IMR-90 (cell line): ENCODE measurements around the gene FAM83E. TPM values are rescaled to one million over a fixed set of nuclear protein-coding genes. Genes with fewer than 3 reads are reported as not detected.

Experiments used
- ATAC-seq: fragments of 200-7000 bp; cut with Tn5 transposase; 2 replicates; pipeline ENCODE4 v1.9.1; 2020; ENCODE audit warnings: low read depth, mild to moderate bottlenecking, moderate library complexity
- BruUV-seq: library from RNA; stranded (reverse); fragments of 400-500 nt; replicated peaks from 2 replicates; lab custom pipeline; 2021; lab: Mats Ljungman, UMichigan
- CTCF ChIA-PET: fragments of 300-600 bp; formaldehyde crosslinking; extraction: SDS; loops from one replicate; lab custom pipeline; 2021; ENCODE audit warnings: antibody characterized with exemption; lab: Yijun Ruan, JAX
- POLR2A ChIA-PET: fragments of 300-600 bp; sonication (Branson Sonifier 250); formaldehyde crosslinking; loops from one replicate; lab custom pipeline; 2022; ENCODE audit warnings: antibody characterized with exemption; ENCODE audit not compliant: unreplicated experiment; lab: Charles Lee
- DNase-seq: peaks from one replicate; pipeline ENCODE4 v3.0.0; 2013
- H2AFZ ChIP-seq: replicated peaks from 2 replicates; pipeline ENCODE3; 2013; ENCODE audit warnings: low read length, mild to moderate bottlenecking; ENCODE audit not compliant: poor library complexity
- H2AK5ac ChIP-seq: 2 replicates; pipeline ENCODE4 v1.6.1; 2013; ENCODE audit warnings: low read depth, low read length, inconsistent platforms
- H2AK9ac ChIP-seq: replicated peaks from 2 replicates; pipeline ENCODE3; 2013; ENCODE audit warnings: mild to moderate bottlenecking, low read depth, low read length, moderate library complexity; ENCODE audit not compliant: poor library complexity
- H2BK120ac ChIP-seq: 2 replicates; pipeline ENCODE4 v1.6.1; 2013; ENCODE audit warnings: low read depth, low read length, inconsistent platforms
- H2BK15ac ChIP-seq: 3 replicates; pipeline ENCODE4 v1.6.1; 2013; ENCODE audit warnings: low read depth, low read length, inconsistent platforms
- H2BK20ac ChIP-seq: 2 replicates; pipeline ENCODE4 v1.6.1; 2013; ENCODE audit warnings: low read depth, mild to moderate bottlenecking, inconsistent platforms, low read length, moderate library complexity
- H2BK5ac ChIP-seq: 2 replicates; pipeline ENCODE4 v1.6.1; 2013; ENCODE audit warnings: mild to moderate bottlenecking, low read depth, low read length, inconsistent platforms; ENCODE audit not compliant: poor library complexity, severe bottlenecking
- H3K14ac ChIP-seq: replicated peaks from 2 replicates; pipeline ENCODE4 v1.6.1; 2013; ENCODE audit warnings: low read depth, low read length, inconsistent platforms
- H3K18ac ChIP-seq: 2 replicates; pipeline ENCODE4 v1.6.1; 2013; ENCODE audit warnings: low read depth, low read length, control low read depth
- H3K23ac ChIP-seq: 2 replicates; pipeline ENCODE4 v1.6.1; 2013; ENCODE audit warnings: low read depth, low read length, inconsistent platforms
- H3K27ac ChIP-seq: 2 replicates; pipeline ENCODE4 v1.5.1; 2013; ENCODE audit warnings: mild to moderate bottlenecking, control low read depth, low read length; ENCODE audit not compliant: insufficient read depth
- H3K27me3 ChIP-seq: 2 replicates; pipeline ENCODE4 v1.6.1; 2013; ENCODE audit warnings: low read length; ENCODE audit not compliant: control insufficient read depth, insufficient read depth
- H3K36me3 ChIP-seq: 2 replicates; pipeline ENCODE4 v1.6.1; 2013; ENCODE audit warnings: low read length, mixed read lengths; ENCODE audit not compliant: control insufficient read depth, insufficient read depth
- H3K4ac ChIP-seq: 2 replicates; pipeline ENCODE4 v1.6.1; 2013; ENCODE audit warnings: low read depth, low read length, inconsistent platforms
- H3K4me1 ChIP-seq: 2 replicates; pipeline ENCODE4 v1.6.1; 2013; ENCODE audit warnings: low read length, mixed read lengths; ENCODE audit not compliant: control insufficient read depth, insufficient read depth
- H3K4me2 ChIP-seq: 2 replicates; pipeline ENCODE4 v1.6.1; 2013; ENCODE audit warnings: low read depth, mild to moderate bottlenecking, control low read depth, low read length, moderate library complexity
- H3K4me3 ChIP-seq: 2 replicates; pipeline ENCODE4 v1.5.1; 2013; ENCODE audit warnings: low read depth, mild to moderate bottlenecking, control low read depth, low read length, moderate library complexity; ENCODE audit not compliant: insufficient read depth
- H3K56ac ChIP-seq: 2 replicates; pipeline ENCODE4 v1.6.1; 2013; ENCODE audit warnings: low read length, inconsistent platforms; ENCODE audit not compliant: insufficient read depth; ENCODE audit errors: extremely low read depth
- H3K79me1 ChIP-seq, 2 experiments: 2 replicates each; pipeline ENCODE4 v1.6.1; 2013; ENCODE audit warnings: low read length in 2 of 2, inconsistent platforms in 1 of 2, low read depth in 1 of 2
- H3K9ac ChIP-seq: 2 replicates; pipeline ENCODE4 v1.6.1; 2013; ENCODE audit warnings: low read depth, low read length, control low read depth
- H3K9me1 ChIP-seq: 2 replicates; pipeline ENCODE4 v1.6.1; 2013; ENCODE audit warnings: low read length, inconsistent platforms; ENCODE audit not compliant: insufficient read depth
- H3K9me3 ChIP-seq: 2 replicates; pipeline ENCODE4 v1.6.1; 2013; ENCODE audit warnings: low read length; ENCODE audit not compliant: control insufficient read depth, insufficient read depth
- H4K20me1 ChIP-seq: 2 replicates; pipeline ENCODE4 v1.6.1; 2013; ENCODE audit warnings: low read length, inconsistent platforms; ENCODE audit not compliant: insufficient read depth
- H4K5ac ChIP-seq: 2 replicates; pipeline ENCODE4 v1.6.1; 2013; ENCODE audit warnings: mild to moderate bottlenecking, low read depth, low read length, control low read depth
- H4K8ac ChIP-seq, 2 experiments: 2 replicates each; pipeline ENCODE4 v1.6.1; 2013; ENCODE audit warnings: low read depth in 2 of 2, low read length in 2 of 2, control low read depth in 1 of 2, inconsistent platforms in 1 of 2
- H4K91ac ChIP-seq: 2 replicates; pipeline ENCODE4 v1.6.1; 2013; ENCODE audit warnings: low read depth, low read length, inconsistent platforms; ENCODE audit not compliant: insufficient read depth
- BHLHE40 ChIP-seq: fragments of 150-350 bp; IDR thresholded peaks from 2 replicates; pipeline ENCODE4 v1.6.1; 2016; ENCODE audit warnings: mild to moderate bottlenecking, low read depth, low read length
- CEBPB ChIP-seq: IDR thresholded peaks from 2 replicates; pipeline ENCODE4 v1.6.1; 2012; ENCODE audit warnings: low read depth, low read length, improper control_type of control experiment
- CHD1 ChIP-seq: IDR thresholded peaks from 2 replicates; pipeline ENCODE4 v1.6.1; 2012; ENCODE audit warnings: low read depth, low read length, improper control_type of control experiment
- FOS ChIP-seq: fragments of 150-350 bp; IDR thresholded peaks from 2 replicates; pipeline ENCODE4 v1.6.1; 2016; ENCODE audit warnings: low read depth, low read length
- MAFK ChIP-seq: IDR thresholded peaks from 2 replicates; pipeline ENCODE4 v1.6.1; 2012; ENCODE audit warnings: low read depth, low read length, improper control_type of control experiment
- MAZ ChIP-seq: IDR thresholded peaks from 2 replicates; pipeline ENCODE4 v1.6.1; 2012; ENCODE audit warnings: low read depth, mild to moderate bottlenecking, low read length, improper control_type of control experiment, moderate library complexity, borderline replicate concordance
- MXI1 ChIP-seq: IDR thresholded peaks from 2 replicates; pipeline ENCODE4 v1.6.1; 2012; ENCODE audit warnings: low read depth, mild to moderate bottlenecking, low read length, moderate library complexity, borderline replicate concordance
- NFE2L2 ChIP-seq: fragments of 150-350 bp; IDR thresholded peaks from 2 replicates; pipeline ENCODE4 v1.6.1; 2016; ENCODE audit warnings: low read depth, mild to moderate bottlenecking, low read length
- POLR2A ChIP-seq: IDR thresholded peaks from 2 replicates; pipeline ENCODE4 v1.6.1; 2012; ENCODE audit warnings: mild to moderate bottlenecking, low read depth, low read length
- RAD21 ChIP-seq: IDR thresholded peaks from 2 replicates; pipeline ENCODE4 v1.6.1; 2012; ENCODE audit warnings: low read length, improper control_type of control experiment
- RCOR1 ChIP-seq: IDR thresholded peaks from 2 replicates; pipeline ENCODE4 v1.6.1; 2012; ENCODE audit warnings: mild to moderate bottlenecking, low read length, improper control_type of control experiment; ENCODE audit not compliant: insufficient replicate concordance
- RFX5 ChIP-seq: IDR thresholded peaks from 2 replicates; pipeline ENCODE4 v1.8.0; 2012; ENCODE audit warnings: low read depth, mild to moderate bottlenecking, low read length, moderate library complexity
- SMC3 ChIP-seq: fragments of 150-350 bp; IDR thresholded peaks from 2 replicates; pipeline ENCODE4 v1.6.1; 2016; ENCODE audit warnings: low read depth, mild to moderate bottlenecking, antibody characterized with exemption, low read length, moderate library complexity
- WGBS, 2 experiments: methylation state at CpG; one replicate each; pipeline versions ENCODE4 v1.1.5 to v1.1.7; 2013; ENCODE audit warnings: missing lambda C conversion rate in 2 of 2; ENCODE audit not compliant: insufficient read length in 1 of 2; ENCODE audit errors: extremely low coverage in 2 of 2; 5-methylcytosine and 5-hydroxymethylcytosine counted together
- dilution Hi-C: fragments of 300-500 bp; cut with HindIII; formaldehyde crosslinking; loops from one replicate; pipeline ENCODE4 v1.14.3; 2018; ENCODE audit warnings: low sequenced_read_pairs; ENCODE audit not compliant: unreplicated experiment
- in situ Hi-C: fragments of 300-500 bp; cut with MboI; formaldehyde crosslinking; loops from 3 replicates; pipeline ENCODE4 v1.14.3; 2019; ENCODE audit warnings: low sequenced_read_pairs, inconsistent platforms, mixed read lengths
- intact Hi-C: fragments of 100-400 bp; cut with micrococcal nuclease; formaldehyde crosslinking; loops from 2 replicates; pipeline ENCODE4 v1.10.0; 2022
- polyA plus RNA-seq, 3 experiments: library from polyadenylated mRNA; depleted of rRNA; stranded (reverse); fragments of >200 nt; gene quantifications; 2 replicates each; pipeline ENCODE4 v1.2.3, GENCODE V29; 2012; ENCODE audit warnings: low replicate concordance in 1 of 3
- total RNA-seq: library from RNA; depleted of rRNA; stranded (reverse); fragments of >200 nt; gene quantifications from 2 replicates; pipeline ENCODE4 v1.2.3, GENCODE V29; 2012
- TF ChIP-seq, protein P1 (sequence below): fragments of 150-350 bp; IDR thresholded peaks from 2 replicates; pipeline ENCODE4 v1.6.1; 2017; ENCODE audit warnings: mild to moderate bottlenecking, antibody characterized with exemption, low read length, low read depth
- TF ChIP-seq, protein P2 (sequence below): fragments of 150-350 bp; IDR thresholded peaks from 2 replicates; pipeline ENCODE4 v1.6.1; 2016; ENCODE audit warnings: low read depth, mild to moderate bottlenecking, low read length, moderate library complexity, borderline replicate concordance
- TF ChIP-seq, protein P3 (sequence below): conservative IDR thresholded peaks from 2 replicates; pipeline ENCODE4 v1.5.1; 2012; ENCODE audit warnings: mild to moderate bottlenecking, low read depth, low read length, improper control_type of control experiment

Gene FAM83E
- total and polyA plus RNA-seq, 2 of the 4 experiments (the other 2 are of a cell fraction) = 0.05 to 0.36 TPM

DNA sequence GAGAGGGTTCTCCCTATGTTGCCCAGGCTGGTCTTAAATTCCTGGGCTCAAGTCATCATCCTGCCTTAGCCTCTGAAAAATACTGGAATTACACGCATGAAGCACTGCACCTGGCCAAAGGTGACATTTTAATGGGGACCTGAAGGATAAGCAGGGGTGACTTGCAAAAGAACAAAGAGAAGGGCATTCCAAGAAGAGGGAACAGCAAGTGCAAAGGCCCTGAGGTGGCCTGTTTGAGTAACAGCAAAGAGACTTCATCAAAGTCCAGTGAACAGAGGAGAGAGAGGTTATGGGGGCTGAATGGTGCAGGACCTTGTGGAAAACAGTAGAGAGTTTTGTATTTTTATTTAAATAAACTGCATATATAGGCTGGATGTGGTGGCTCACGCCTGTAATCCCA lies 27.0 kb upstream of the FAM83E start:
- no peak overlapping the region for H3K4me2 ChIP-seq
- intact Hi-C loops (loop anchor here (10.0 kb wide), 1 partner anchor 323 kb away; the partner anchor contains the start of gene FTL), dilution Hi-C loops (no loop called here), in situ Hi-C loops (loop anchor here (10.0 kb wide), 2 partner anchors 193 to 323 kb away; partner anchors contain the start of genes FTL and HSD17B14)
- H3K9ac ChIP-seq = no peak overlapping the region
- no peak overlapping the region for H3K56ac ChIP-seq
- POLR2A ChIA-PET = no interaction called here
- DNase-seq (no peak), ATAC-seq (no peak)
- H3K9me3 ChIP-seq = no peaks in the 10 kb centered on the region
- H3K9me1 ChIP-seq = peaks cover 5% of the 10 kb centered on the region
- H2BK5ac ChIP-seq = no peak overlapping the region
- H3K27ac ChIP-seq = no peak overlapping the region
- peaks cover 0 to 4% of the 10 kb centered on the region in 2 experiments; a peak in 2 of 4 replicates for H3K79me1 ChIP-seq
- H3K4me1 ChIP-seq = peaks cover 8% of the 10 kb centered on the region
- H3K14ac ChIP-seq = no peak overlapping the region
- H3K23ac ChIP-seq = no peak overlapping the region
- H2AK5ac ChIP-seq = no peak overlapping the region
- H4K20me1 ChIP-seq = peaks cover 3% of the 10 kb centered on the region; the same call in 1 of the 2 replicates
- no peak overlapping the region for H2BK120ac ChIP-seq
- H2AFZ ChIP-seq = no peak overlapping the region
- no peak overlapping the region for H3K18ac ChIP-seq
- WGBS, 2 experiments = 100% methylated on average over 1 of the region's 2 CpGs; no CpG with 5 or more reads in 1 of the 2 experiments
- no peaks in the 10 kb centered on the region for H3K27me3 ChIP-seq
- CTCF ChIA-PET = no interaction called here
- H4K91ac ChIP-seq = no peak overlapping the region
- TF ChIP-seq SMC3 (no peak), BHLHE40 (no peak), MAZ (no peak), POLR2A (no peak), CEBPB (no peak), RAD21 (no peak), FOS (no peak), MXI1 (no peak), MAFK (no peak), CHD1 (no peak), RFX5 (no peak), NFE2L2 (no peak), RCOR1 (no peak)
- TF ChIP-seq, protein P1, sequence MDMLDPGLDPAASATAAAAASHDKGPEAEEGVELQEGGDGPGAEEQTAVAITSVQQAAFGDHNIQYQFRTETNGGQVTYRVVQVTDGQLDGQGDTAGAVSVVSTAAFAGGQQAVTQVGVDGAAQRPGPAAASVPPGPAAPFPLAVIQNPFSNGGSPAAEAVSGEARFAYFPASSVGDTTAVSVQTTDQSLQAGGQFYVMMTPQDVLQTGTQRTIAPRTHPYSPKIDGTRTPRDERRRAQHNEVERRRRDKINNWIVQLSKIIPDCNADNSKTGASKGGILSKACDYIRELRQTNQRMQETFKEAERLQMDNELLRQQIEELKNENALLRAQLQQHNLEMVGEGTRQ = no peak
- TF ChIP-seq, protein P2, sequence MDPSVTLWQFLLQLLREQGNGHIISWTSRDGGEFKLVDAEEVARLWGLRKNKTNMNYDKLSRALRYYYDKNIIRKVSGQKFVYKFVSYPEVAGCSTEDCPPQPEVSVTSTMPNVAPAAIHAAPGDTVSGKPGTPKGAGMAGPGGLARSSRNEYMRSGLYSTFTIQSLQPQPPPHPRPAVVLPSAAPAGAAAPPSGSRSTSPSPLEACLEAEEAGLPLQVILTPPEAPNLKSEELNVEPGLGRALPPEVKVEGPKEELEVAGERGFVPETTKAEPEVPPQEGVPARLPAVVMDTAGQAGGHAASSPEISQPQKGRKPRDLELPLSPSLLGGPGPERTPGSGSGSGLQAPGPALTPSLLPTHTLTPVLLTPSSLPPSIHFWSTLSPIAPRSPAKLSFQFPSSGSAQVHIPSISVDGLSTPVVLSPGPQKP = no peak
- TF ChIP-seq, protein P3, sequence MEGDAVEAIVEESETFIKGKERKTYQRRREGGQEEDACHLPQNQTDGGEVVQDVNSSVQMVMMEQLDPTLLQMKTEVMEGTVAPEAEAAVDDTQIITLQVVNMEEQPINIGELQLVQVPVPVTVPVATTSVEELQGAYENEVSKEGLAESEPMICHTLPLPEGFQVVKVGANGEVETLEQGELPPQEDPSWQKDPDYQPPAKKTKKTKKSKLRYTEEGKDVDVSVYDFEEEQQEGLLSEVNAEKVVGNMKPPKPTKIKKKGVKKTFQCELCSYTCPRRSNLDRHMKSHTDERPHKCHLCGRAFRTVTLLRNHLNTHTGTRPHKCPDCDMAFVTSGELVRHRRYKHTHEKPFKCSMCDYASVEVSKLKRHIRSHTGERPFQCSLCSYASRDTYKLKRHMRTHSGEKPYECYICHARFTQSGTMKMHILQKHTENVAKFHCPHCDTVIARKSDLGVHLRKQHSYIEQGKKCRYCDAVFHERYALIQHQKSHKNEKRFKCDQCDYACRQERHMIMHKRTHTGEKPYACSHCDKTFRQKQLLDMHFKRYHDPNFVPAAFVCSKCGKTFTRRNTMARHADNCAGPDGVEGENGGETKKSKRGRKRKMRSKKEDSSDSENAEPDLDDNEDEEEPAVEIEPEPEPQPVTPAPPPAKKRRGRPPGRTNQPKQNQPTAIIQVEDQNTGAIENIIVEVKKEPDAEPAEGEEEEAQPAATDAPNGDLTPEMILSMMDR = no peak
- no TSS peak for BruUV-seq
- H4K5ac ChIP-seq = no peak overlapping the region
- no peak overlapping the region for H4K8ac ChIP-seq
- no peak overlapping the region for H2AK9ac ChIP-seq
- no peak overlapping the region for H3K4me3 ChIP-seq
- H3K4ac ChIP-seq = no peak overlapping the region
- no peaks in the 10 kb centered on the region for H3K36me3 ChIP-seq
- H2BK15ac ChIP-seq = no peak overlapping the region
- H2BK20ac ChIP-seq = no peak overlapping the region
